PC-9 (cell line): ENCODE results near the gene SCLY. TPM values are rescaled to one million over a fixed set of nuclear protein-coding genes. Genes with fewer than 3 reads are reported as not detected.

Source experiments
- BruUV-seq: library from RNA; stranded (reverse); fragments of 400-500 nt; replicated peaks from 2 replicates; lab custom pipeline; 2021; lab: Mats Ljungman, UMichigan
- CTCF ChIA-PET: fragments of 300-600 bp; sonication (Branson Sonifier 250); formaldehyde crosslinking; loops from one replicate; lab custom pipeline; 2022; ENCODE audit warnings: antibody characterized with exemption; lab: Charles Lee
- POLR2A ChIA-PET: fragments of 300-600 bp; sonication (Branson Sonifier 250); formaldehyde crosslinking; loops from one replicate; lab custom pipeline; 2022; ENCODE audit warnings: antibody characterized with exemption; ENCODE audit not compliant: unreplicated experiment; lab: Charles Lee
- DNase-seq, 2 experiments: peaks; one replicate each; pipeline versions ENCODE4 v3.0.0 to v3.0.0-alpha.2; 2015 to 2022; ENCODE audit warnings: mixed read lengths in 1 of 2
- H2AFZ ChIP-seq: fragments of 200-600 bp; sonication (generic); 2 replicates; pipeline ENCODE4 v1.8.1; 2017; ENCODE audit warnings: antibody characterized with exemption
- H3F3A ChIP-seq: fragments of 200-600 bp; sonication (generic); 2 replicates; pipeline ENCODE4 v1.8.1; 2017; ENCODE audit warnings: antibody characterized with exemption, mild to moderate bottlenecking, low read depth; ENCODE audit not compliant: insufficient read depth
- H3K27ac ChIP-seq: fragments of 200-600 bp; sonication (generic); 2 replicates; pipeline ENCODE4 v1.6.1; 2016; ENCODE audit warnings: mixed run types
- H3K27me3 ChIP-seq: fragments of 200-600 bp; sonication (generic); 2 replicates; pipeline ENCODE4 v1.6.1; 2016; ENCODE audit warnings: low read depth, mixed run types; ENCODE audit not compliant: insufficient read depth
- H3K36me3 ChIP-seq: fragments of 200-600 bp; sonication (generic); 2 replicates; pipeline ENCODE4 v1.6.1; 2016; ENCODE audit warnings: low read depth, mixed run types
- H3K4me1 ChIP-seq: fragments of 200-600 bp; sonication (generic); replicated peaks from 2 replicates; pipeline ENCODE4 v1.6.1; 2016; ENCODE audit warnings: mixed run types; ENCODE audit not compliant: insufficient read depth
- H3K4me2 ChIP-seq: fragments of 200-600 bp; sonication (generic); 2 replicates; pipeline ENCODE4 v1.6.1; 2017; ENCODE audit warnings: mixed run types
- H3K4me3 ChIP-seq: fragments of 200-600 bp; sonication (generic); 2 replicates; pipeline ENCODE4 v1.6.1; 2016; ENCODE audit warnings: mixed run types
- H3K79me2 ChIP-seq: fragments of 200-600 bp; sonication (generic); 2 replicates; pipeline ENCODE4 v1.6.1; 2017; ENCODE audit warnings: low read depth, mixed run types
- H3K9me2 ChIP-seq: fragments of 200-600 bp; sonication (generic); 2 replicates; pipeline ENCODE4 v1.8.1; 2017; ENCODE audit warnings: mild to moderate bottlenecking; ENCODE audit not compliant: insufficient read depth
- H3K9me3 ChIP-seq: fragments of 200-600 bp; sonication (generic); 2 replicates; pipeline ENCODE4 v1.8.1; 2016; ENCODE audit warnings: low read depth; ENCODE audit not compliant: insufficient read depth
- H4K20me1 ChIP-seq: fragments of 200-600 bp; sonication (generic); 2 replicates; pipeline ENCODE4 v1.8.1; 2017; ENCODE audit not compliant: insufficient read depth
- CTCF ChIP-seq: fragments of 200-600 bp; sonication (generic); conservative IDR thresholded peaks from 2 replicates; pipeline ENCODE4 v1.6.1; 2017; ENCODE audit warnings: mixed run types, antibody characterized with exemption, mild to moderate bottlenecking, moderate library complexity
- EZH2 ChIP-seq: fragments of 200-600 bp; sonication (generic); IDR thresholded peaks from 2 replicates; pipeline ENCODE4 v1.8.0; 2017; ENCODE audit warnings: antibody characterized with exemption, low read depth
- intact Hi-C: fragments of 100-400 bp; cut with micrococcal nuclease; formaldehyde crosslinking; loops from one replicate; pipeline ENCODE4 v1.10.0; 2022; ENCODE audit not compliant: unreplicated experiment
- total RNA-seq: library from RNA; stranded (reverse); gene quantifications from 2 replicates; pipeline ENCODE4 v1.2.3, GENCODE V29; 2021

The SCLY gene
- total RNA-seq, 1 experiment from 2014 or later = 40.0 TPM

- Histone ChIP-seq H3K27me3 (peaks cover 60% of the 10 kb centered on the region), H4K20me1 (no peaks in the 10 kb centered on the region)
Measured at GRCh38 chr2:238122287-238123217, 61.8 kb downstream of the SCLY start.

GRCh38 chr2:238123218-238123971 is 62.6 kb downstream of the SCLY start:
- Histone ChIP-seq H3F3A (peaks cover 19% of the 10 kb centered on the region), H4K20me1 (no peaks in the 10 kb centered on the region), H3K27me3 (peaks cover 54% of the 10 kb centered on the region), H3K4me1 (no peaks in the 10 kb centered on the region), H3K79me2 (no peaks in the 10 kb centered on the region), H3K36me3 (no peaks in the 10 kb centered on the region), H3K4me3 (no peak overlapping the region), H3K27ac (no peak overlapping the region), H3K9me2 (no peaks in the 10 kb centered on the region), H3K4me2 (no peak overlapping the region), H3K9me3 (peaks cover 8% of the 10 kb centered on the region; the same call in 1 of the 2 replicates), H2AFZ (no peak overlapping the region)
- TF ChIP-seq CTCF (no peak), EZH2 (no peak)
- DNase-seq = no peak
- intact Hi-C loops = no loop called here
- CTCF ChIA-PET = no interaction called here
- POLR2A ChIA-PET = no interaction called here
- no TSS peak for BruUV-seq

More at GRCh38 chr2:238122287-238123217, 61.8 kb downstream of the SCLY start:
- Histone ChIP-seq H3K27ac (no peak overlapping the region), H3K9me2 (no peaks in the 10 kb centered on the region), H3K4me3 (no peak overlapping the region), H3K36me3 (no peaks in the 10 kb centered on the region), H2AFZ (no peak overlapping the region), H3F3A (peaks cover 19% of the 10 kb centered on the region), H3K4me1 (no peaks in the 10 kb centered on the region), H3K4me2 (no peak overlapping the region), H3K9me3 (peaks cover 8% of the 10 kb centered on the region; the same call in 1 of the 2 replicates), H3K79me2 (no peaks in the 10 kb centered on the region)
- no TSS peak for BruUV-seq
- TF ChIP-seq CTCF = no peak
- TF ChIP-seq EZH2 = no peak
- DNase-seq = no peak
- ChIA-PET CTCF (no interaction called here), POLR2A (no interaction called here)
- intact Hi-C loops = no loop called here

DNA sequence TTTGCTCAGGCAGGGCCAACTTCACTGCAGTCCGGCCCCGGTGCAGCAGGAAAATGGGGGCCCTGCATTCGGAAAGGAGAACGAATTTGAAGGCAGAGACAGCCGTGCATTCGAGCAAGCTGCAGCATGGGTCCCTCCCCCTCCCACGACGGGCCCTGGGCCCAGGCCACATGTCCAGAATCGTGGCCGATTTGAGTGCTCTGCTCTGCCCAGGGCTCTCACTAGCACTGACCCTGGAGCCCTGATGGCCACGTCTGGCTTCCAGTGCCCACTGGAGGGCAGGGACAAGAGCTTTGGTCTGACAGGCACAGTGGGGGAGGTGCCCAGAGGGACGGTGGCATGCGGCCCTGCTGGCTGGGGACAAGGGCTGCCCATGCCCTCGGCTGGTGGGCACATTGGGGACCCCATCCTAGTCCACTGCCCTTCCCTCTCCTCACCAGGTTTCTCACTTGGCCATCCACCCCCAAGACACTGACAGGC is 63.2 kb downstream of the SCLY start:
- no peaks in the 10 kb centered on the region for H3K36me3 ChIP-seq
- POLR2A ChIA-PET = no interaction called here
- no peak overlapping the region for H3K27ac ChIP-seq
- no TSS peak for BruUV-seq
- intact Hi-C loops = no loop called here
- H3K9me3 ChIP-seq = peaks cover 8% of the 10 kb centered on the region; the same call in 1 of the 2 replicates
- H2AFZ ChIP-seq = no peak overlapping the region
- DNase-seq = no peak
- no peaks in the 10 kb centered on the region for H3K4me1 ChIP-seq
- no peaks in the 10 kb centered on the region for H3K79me2 ChIP-seq
- H3K27me3 ChIP-seq = peaks cover 51% of the 10 kb centered on the region
- CTCF ChIA-PET = no interaction called here
- no peaks in the 10 kb centered on the region for H3K9me2 ChIP-seq
- H3F3A ChIP-seq = peaks cover 19% of the 10 kb centered on the region
- TF ChIP-seq EZH2 = no peak
- no peak for TF ChIP-seq CTCF
- H3K4me3 ChIP-seq = no peak overlapping the region
- H4K20me1 ChIP-seq = no peaks in the 10 kb centered on the region
- no peak overlapping the region for H3K4me2 ChIP-seq
